Neuronal stem cell (in vitro differentiated cells): ENCODE results near the gene ATP7A.

Experiments used
- DNase-seq: peaks from one replicate; pipeline ENCODE4 v3.0.0-alpha.2; 2013; ENCODE audit warnings: low spot score
- H2AFZ ChIP-seq: one replicate; pipeline ENCODE4 v1.6.1; 2013; ENCODE audit warnings: mild to moderate bottlenecking, low read length, inconsistent platforms
- H2AK5ac ChIP-seq: 2 replicates; pipeline ENCODE4 v1.6.1; 2013; ENCODE audit warnings: low read depth, mild to moderate bottlenecking, inconsistent platforms, low read length, moderate library complexity, mixed read lengths
- H2BK120ac ChIP-seq: 2 replicates; pipeline ENCODE4 v1.6.1; 2013; ENCODE audit warnings: low read depth, mild to moderate bottlenecking, inconsistent platforms, low read length, moderate library complexity, mixed read lengths
- H2BK12ac ChIP-seq: one replicate; pipeline ENCODE4 v1.6.1; 2013; ENCODE audit warnings: low read length, inconsistent platforms
- H2BK15ac ChIP-seq: 2 replicates; pipeline ENCODE4 v1.6.1; 2013; ENCODE audit warnings: mild to moderate bottlenecking, low read length, inconsistent platforms, mixed read lengths
- H2BK5ac ChIP-seq: one replicate; pipeline ENCODE4 v1.6.1; 2013; ENCODE audit warnings: inconsistent platforms, mild to moderate bottlenecking, low read length, moderate library complexity
- H3K14ac ChIP-seq: one replicate; pipeline ENCODE4 v1.6.1; 2013; ENCODE audit warnings: low read length, inconsistent platforms
- H3K18ac ChIP-seq: 2 replicates; pipeline ENCODE4 v1.6.1; 2013; ENCODE audit warnings: low read length, inconsistent platforms
- H3K23ac ChIP-seq: 2 replicates; pipeline ENCODE4 v1.6.1; 2013; ENCODE audit warnings: low read depth, mild to moderate bottlenecking, mixed read lengths, low read length, inconsistent platforms; ENCODE audit not compliant: poor library complexity
- H3K27ac ChIP-seq: replicated peaks from 3 replicates; pipeline ENCODE4 v1.5.1; 2013; ENCODE audit warnings: low read length, inconsistent platforms
- H3K27me3 ChIP-seq, 3 experiments: 2 replicates each; pipeline ENCODE4 v1.6.1; 2013; ENCODE audit warnings: low read length in 3 of 3, mild to moderate bottlenecking in 2 of 3, inconsistent platforms in 1 of 3, low read depth in 1 of 3, mixed read lengths in 1 of 3, moderate library complexity in 1 of 3; ENCODE audit not compliant: control insufficient read depth in 3 of 3, insufficient read depth in 3 of 3
- H3K36me3 ChIP-seq, 2 donors: replicated peaks in 1 of 2; 2 replicates each; pipeline ENCODE4 v1.6.1; 2013; ENCODE audit warnings: low read length in 2 of 2; ENCODE audit not compliant: control insufficient read depth in 2 of 2, insufficient read depth in 2 of 2
- H3K4ac ChIP-seq: 2 replicates; pipeline ENCODE4 v1.6.1; 2013; ENCODE audit warnings: inconsistent platforms, mild to moderate bottlenecking, low read length, moderate library complexity
- H3K4me1 ChIP-seq, 2 donors: 1 replicate in 1 of 2; 2 replicates in 1 of 2; pipeline ENCODE4 v1.6.1; 2013; ENCODE audit warnings: low read length in 2 of 2, low read depth in 1 of 2; ENCODE audit not compliant: control insufficient read depth in 2 of 2, insufficient read depth in 1 of 2
- H3K4me2 ChIP-seq: one replicate; pipeline ENCODE4 v1.6.1; 2013; ENCODE audit warnings: mild to moderate bottlenecking, low read length, inconsistent platforms; ENCODE audit not compliant: insufficient read depth, poor library complexity, severe bottlenecking
- H3K4me3 ChIP-seq, 2 donors: 2 replicates each; pipeline ENCODE4 v1.5.1; 2013; ENCODE audit warnings: low read length in 2 of 2, mild to moderate bottlenecking in 2 of 2, inconsistent platforms in 1 of 2, moderate library complexity in 1 of 2
- H3K79me1 ChIP-seq: one replicate; pipeline ENCODE4 v1.6.1; 2013; ENCODE audit warnings: low read depth, mild to moderate bottlenecking, inconsistent platforms, low read length, moderate library complexity
- H3K9ac ChIP-seq: one replicate; pipeline ENCODE4 v1.6.1; 2013; ENCODE audit warnings: mild to moderate bottlenecking, low read depth, low read length, inconsistent platforms; ENCODE audit not compliant: poor library complexity
- H3K9me3 ChIP-seq, 2 donors: replicated peaks in 1 of 2; 2 replicates each; pipeline versions ENCODE3 to v1.6.1; 2013; ENCODE audit warnings: low read length in 2 of 2, mild to moderate bottlenecking in 2 of 2, inconsistent platforms in 1 of 2, low read depth in 1 of 2, mixed read lengths in 1 of 2, moderate library complexity in 1 of 2; ENCODE audit not compliant: control insufficient read depth in 2 of 2, insufficient read depth in 1 of 2
- H4K8ac ChIP-seq: one replicate; pipeline ENCODE4 v1.6.1; 2013; ENCODE audit warnings: low read depth, mild to moderate bottlenecking, inconsistent platforms, low read length, moderate library complexity
- H4K91ac ChIP-seq: one replicate; pipeline ENCODE4 v1.6.1; 2013; ENCODE audit warnings: low read length, low read depth, mild to moderate bottlenecking, inconsistent platforms; ENCODE audit not compliant: poor library complexity
- WGBS, 2 donors: extraction: QIAGEN DNeasy Blood & Tissue Kit; methylation state at CpG; one replicate each; pipeline ENCODE4 v1.1.7; 2013; ENCODE audit warnings: missing lambda C conversion rate in 2 of 2, mixed read lengths in 1 of 2; ENCODE audit not compliant: insufficient read length in 2 of 2, insufficient replicate concordance in 1 of 2; ENCODE audit errors: extremely low coverage in 2 of 2; 5-methylcytosine and 5-hydroxymethylcytosine counted together

ATP7A gene

DNA sequence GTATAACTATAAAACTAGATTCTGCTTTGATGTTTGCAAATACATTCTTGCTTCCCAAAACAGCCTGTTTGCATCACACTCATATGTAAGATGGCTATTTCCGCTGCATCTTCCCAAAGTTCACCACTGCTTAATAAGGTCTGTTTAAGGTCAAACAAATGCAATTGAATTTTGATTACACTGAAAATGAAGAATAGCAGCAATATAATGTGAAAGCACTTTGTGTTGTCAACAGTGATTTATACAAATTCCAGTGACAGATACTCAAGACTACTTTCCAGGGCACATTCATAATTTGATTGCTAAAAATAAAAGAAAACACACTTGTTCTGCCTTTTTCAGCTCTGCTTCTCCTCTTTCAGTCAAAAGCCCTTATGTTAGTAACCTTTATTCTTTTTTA lies 67.0 kb downstream of the ATP7A start:
- no peak overlapping the region for H3K4me3 ChIP-seq
- H3K4me1 ChIP-seq, result no peaks in the 10 kb centered on the region
- no peak overlapping the region for H3K18ac ChIP-seq
- H3K14ac ChIP-seq, result no peak overlapping the region
- H3K79me1 ChIP-seq, result no peaks in the 10 kb centered on the region
- H3K27ac ChIP-seq, result no peak overlapping the region
- H3K4ac ChIP-seq, result no peak overlapping the region
- no peak overlapping the region for H3K9ac ChIP-seq
- no peak overlapping the region for H3K23ac ChIP-seq
- WGBS, 2 donors, result no CpG with 5 or more reads among the region's 1 CpG
- H2AK5ac ChIP-seq, result no peak overlapping the region
- H3K27me3 ChIP-seq, result no peaks in the 10 kb centered on the region
- H3K4me2 ChIP-seq, result no peak overlapping the region
- no peak overlapping the region for H2BK120ac ChIP-seq
- no peak overlapping the region for H2BK12ac ChIP-seq
- H4K8ac ChIP-seq, result no peak overlapping the region
- H2BK5ac ChIP-seq, result no peak overlapping the region
- no peaks in the 10 kb centered on the region for H3K36me3 ChIP-seq
- no peak overlapping the region for H2AFZ ChIP-seq
- H4K91ac ChIP-seq, result no peak overlapping the region
- no peak for DNase-seq
- H3K9me3 ChIP-seq, result no peaks in the 10 kb centered on the region
- no peak overlapping the region for H2BK15ac ChIP-seq

- Histone ChIP-seq H3K4me2 (no peak overlapping the region), H2AFZ (no peak overlapping the region), H3K4me3 (no peak overlapping the region), H4K91ac (no peak overlapping the region), H3K14ac (no peak overlapping the region), H3K23ac (no peak overlapping the region), H2BK120ac (no peak overlapping the region), H3K18ac (no peak overlapping the region), H3K27ac (no peak overlapping the region), H4K8ac (no peak overlapping the region), H3K9ac (no peak overlapping the region), H2BK12ac (no peak overlapping the region), H3K4ac (no peak overlapping the region), H3K36me3 (no peaks in the 10 kb centered on the region), H3K27me3 (no peaks in the 10 kb centered on the region), H2AK5ac (no peak overlapping the region), H3K9me3 (no peaks in the 10 kb centered on the region), H3K79me1 (no peaks in the 10 kb centered on the region), H2BK5ac (no peak overlapping the region), H2BK15ac (no peak overlapping the region), H3K4me1 (no peaks in the 10 kb centered on the region)
- WGBS, 2 donors, result no CpG with 5 or more reads among the region's 4 CpGs
- DNase-seq, result no peak
Observed at GRCh38 chrX:77979870-77980269, 69.4 kb downstream of the ATP7A start.

- Histone ChIP-seq H2BK15ac (no peak overlapping the region), H2BK120ac (no peak overlapping the region), H3K14ac (no peak overlapping the region), H4K8ac (no peak overlapping the region), H3K9me3 (no peaks in the 10 kb centered on the region), H3K18ac (no peak overlapping the region), H3K9ac (no peak overlapping the region), H3K23ac (no peak overlapping the region), H3K27ac (no peak overlapping the region), H2AFZ (no peak overlapping the region), H2BK5ac (no peak overlapping the region), H3K4me2 (no peak overlapping the region), H4K91ac (no peak overlapping the region), H3K4me3 (no peak overlapping the region), H3K36me3 (no peaks in the 10 kb centered on the region), H3K4ac (no peak overlapping the region), H3K4me1 (no peaks in the 10 kb centered on the region), H3K27me3 (no peaks in the 10 kb centered on the region), H2BK12ac (no peak overlapping the region), H2AK5ac (no peak overlapping the region), H3K79me1 (no peaks in the 10 kb centered on the region)
- WGBS, 2 donors, result no CpG with 5 or more reads among the region's 1 CpG
- no peak for DNase-seq
Observed at GRCh38 chrX:78011846-78012245, 101.4 kb downstream of the ATP7A start.

DNA sequence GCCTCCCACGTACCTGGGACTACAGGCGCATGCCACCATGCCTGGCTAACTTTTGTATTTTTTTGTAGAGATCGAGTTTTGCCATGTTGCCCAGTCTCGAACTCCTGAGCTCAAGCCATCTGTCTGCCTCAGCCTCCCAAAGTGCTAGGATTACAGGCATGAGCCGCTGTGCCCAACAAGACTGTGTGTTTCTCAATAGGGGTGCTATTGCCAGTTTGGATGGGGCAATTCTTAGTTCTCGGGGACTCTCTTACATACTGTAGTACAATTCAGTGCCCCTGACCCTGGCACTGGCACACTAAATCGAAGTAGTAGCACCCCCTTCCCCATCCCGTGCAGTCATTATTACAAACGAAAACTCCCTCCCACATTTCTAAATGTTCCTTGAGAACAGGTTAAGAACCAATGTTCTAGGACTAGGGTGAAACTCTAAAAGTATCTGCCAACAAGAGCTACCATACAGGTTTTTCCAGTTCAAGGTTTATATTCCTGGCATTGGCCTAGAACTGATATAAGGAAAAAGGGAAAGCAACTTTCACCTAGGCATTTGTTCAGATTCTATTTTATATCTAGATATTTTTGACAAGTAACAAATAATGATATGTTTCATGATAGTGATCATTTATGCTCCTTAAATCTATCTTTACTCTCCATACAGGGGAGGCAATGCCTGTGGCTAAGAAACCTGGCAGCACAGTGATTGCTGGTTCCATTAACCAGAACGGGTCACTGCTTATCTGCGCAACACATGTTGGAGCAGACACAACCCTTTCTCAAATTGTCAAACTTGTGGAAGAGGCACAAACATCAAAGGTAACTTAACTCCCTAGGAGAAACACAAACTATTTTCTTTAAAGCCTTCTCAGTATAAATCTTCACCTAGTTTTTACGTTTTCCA lies 109.3 kb downstream of the ATP7A start:
- no peaks in the 10 kb centered on the region for H3K36me3 ChIP-seq
- WGBS, 2 donors, result no CpG with 5 or more reads among the region's 12 CpGs
- no peak overlapping the region for H2AK5ac ChIP-seq
- H3K4me3 ChIP-seq, result no peak overlapping the region
- no peak for DNase-seq
- no peak overlapping the region for H2BK120ac ChIP-seq
- H3K9me3 ChIP-seq, result no peaks in the 10 kb centered on the region
- H3K14ac ChIP-seq, result no peak overlapping the region
- H3K27me3 ChIP-seq, result no peaks in the 10 kb centered on the region
- H3K9ac ChIP-seq, result no peak overlapping the region
- no peak overlapping the region for H4K8ac ChIP-seq
- H2BK15ac ChIP-seq, result no peak overlapping the region
- no peak overlapping the region for H3K4me2 ChIP-seq
- H3K27ac ChIP-seq, result no peak overlapping the region
- no peak overlapping the region for H3K18ac ChIP-seq
- H4K91ac ChIP-seq, result no peak overlapping the region
- H3K4me1 ChIP-seq, result no peaks in the 10 kb centered on the region
- no peak overlapping the region for H3K23ac ChIP-seq
- no peaks in the 10 kb centered on the region for H3K79me1 ChIP-seq
- no peak overlapping the region for H2BK12ac ChIP-seq
- H2BK5ac ChIP-seq, result no peak overlapping the region
- H3K4ac ChIP-seq, result no peak overlapping the region
- H2AFZ ChIP-seq, result no peak overlapping the region
